IMR-90 (cell line): ENCODE data around the gene PDE4A. TPM values are rescaled to one million over a fixed set of nuclear protein-coding genes. Genes with fewer than 3 reads are reported as not detected.

Source experiments
- ATAC-seq: fragments of 200-7000 bp; cut with Tn5 transposase; 2 replicates; pipeline ENCODE4 v1.9.1; 2020; ENCODE audit warnings: low read depth, mild to moderate bottlenecking, moderate library complexity
- BruUV-seq: library from RNA; stranded (reverse); fragments of 400-500 nt; replicated peaks from 2 replicates; lab custom pipeline; 2021; lab: Mats Ljungman, UMichigan
- CTCF ChIA-PET: fragments of 300-600 bp; formaldehyde crosslinking; extraction: SDS; loops from one replicate; lab custom pipeline; 2021; ENCODE audit warnings: antibody characterized with exemption; lab: Yijun Ruan, JAX
- POLR2A ChIA-PET: fragments of 300-600 bp; sonication (Branson Sonifier 250); formaldehyde crosslinking; loops from one replicate; lab custom pipeline; 2022; ENCODE audit warnings: antibody characterized with exemption; ENCODE audit not compliant: unreplicated experiment; lab: Charles Lee
- DNase-seq: peaks from one replicate; pipeline ENCODE4 v3.0.0; 2013
- H2AFZ ChIP-seq: replicated peaks from 2 replicates; pipeline ENCODE3; 2013; ENCODE audit warnings: low read length, mild to moderate bottlenecking; ENCODE audit not compliant: poor library complexity
- H2AK5ac ChIP-seq: 2 replicates; pipeline ENCODE4 v1.6.1; 2013; ENCODE audit warnings: low read depth, low read length, inconsistent platforms
- H2AK9ac ChIP-seq: replicated peaks from 2 replicates; pipeline ENCODE3; 2013; ENCODE audit warnings: mild to moderate bottlenecking, low read depth, low read length, moderate library complexity; ENCODE audit not compliant: poor library complexity
- H2BK120ac ChIP-seq: 2 replicates; pipeline ENCODE4 v1.6.1; 2013; ENCODE audit warnings: low read depth, low read length, inconsistent platforms
- H2BK15ac ChIP-seq: 3 replicates; pipeline ENCODE4 v1.6.1; 2013; ENCODE audit warnings: low read depth, low read length, inconsistent platforms
- H2BK20ac ChIP-seq: 2 replicates; pipeline ENCODE4 v1.6.1; 2013; ENCODE audit warnings: low read depth, mild to moderate bottlenecking, inconsistent platforms, low read length, moderate library complexity
- H2BK5ac ChIP-seq: 2 replicates; pipeline ENCODE4 v1.6.1; 2013; ENCODE audit warnings: mild to moderate bottlenecking, low read depth, low read length, inconsistent platforms; ENCODE audit not compliant: poor library complexity, severe bottlenecking
- H3K14ac ChIP-seq: replicated peaks from 2 replicates; pipeline ENCODE4 v1.6.1; 2013; ENCODE audit warnings: low read depth, low read length, inconsistent platforms
- H3K18ac ChIP-seq: 2 replicates; pipeline ENCODE4 v1.6.1; 2013; ENCODE audit warnings: low read depth, low read length, control low read depth
- H3K23ac ChIP-seq: 2 replicates; pipeline ENCODE4 v1.6.1; 2013; ENCODE audit warnings: low read depth, low read length, inconsistent platforms
- H3K27ac ChIP-seq: 2 replicates; pipeline ENCODE4 v1.5.1; 2013; ENCODE audit warnings: mild to moderate bottlenecking, control low read depth, low read length; ENCODE audit not compliant: insufficient read depth
- H3K27me3 ChIP-seq: 2 replicates; pipeline ENCODE4 v1.6.1; 2013; ENCODE audit warnings: low read length; ENCODE audit not compliant: control insufficient read depth, insufficient read depth
- H3K36me3 ChIP-seq: 2 replicates; pipeline ENCODE4 v1.6.1; 2013; ENCODE audit warnings: low read length, mixed read lengths; ENCODE audit not compliant: control insufficient read depth, insufficient read depth
- H3K4ac ChIP-seq: 2 replicates; pipeline ENCODE4 v1.6.1; 2013; ENCODE audit warnings: low read depth, low read length, inconsistent platforms
- H3K4me1 ChIP-seq: 2 replicates; pipeline ENCODE4 v1.6.1; 2013; ENCODE audit warnings: low read length, mixed read lengths; ENCODE audit not compliant: control insufficient read depth, insufficient read depth
- H3K4me2 ChIP-seq: 2 replicates; pipeline ENCODE4 v1.6.1; 2013; ENCODE audit warnings: low read depth, mild to moderate bottlenecking, control low read depth, low read length, moderate library complexity
- H3K4me3 ChIP-seq: 2 replicates; pipeline ENCODE4 v1.5.1; 2013; ENCODE audit warnings: low read depth, mild to moderate bottlenecking, control low read depth, low read length, moderate library complexity; ENCODE audit not compliant: insufficient read depth
- H3K56ac ChIP-seq: 2 replicates; pipeline ENCODE4 v1.6.1; 2013; ENCODE audit warnings: low read length, inconsistent platforms; ENCODE audit not compliant: insufficient read depth; ENCODE audit errors: extremely low read depth
- H3K79me1 ChIP-seq, 2 experiments: 2 replicates each; pipeline ENCODE4 v1.6.1; 2013; ENCODE audit warnings: low read length in 2 of 2, inconsistent platforms in 1 of 2, low read depth in 1 of 2
- H3K9ac ChIP-seq: 2 replicates; pipeline ENCODE4 v1.6.1; 2013; ENCODE audit warnings: low read depth, low read length, control low read depth
- H3K9me1 ChIP-seq: 2 replicates; pipeline ENCODE4 v1.6.1; 2013; ENCODE audit warnings: low read length, inconsistent platforms; ENCODE audit not compliant: insufficient read depth
- H3K9me3 ChIP-seq: 2 replicates; pipeline ENCODE4 v1.6.1; 2013; ENCODE audit warnings: low read length; ENCODE audit not compliant: control insufficient read depth, insufficient read depth
- H4K20me1 ChIP-seq: 2 replicates; pipeline ENCODE4 v1.6.1; 2013; ENCODE audit warnings: low read length, inconsistent platforms; ENCODE audit not compliant: insufficient read depth
- H4K5ac ChIP-seq: 2 replicates; pipeline ENCODE4 v1.6.1; 2013; ENCODE audit warnings: mild to moderate bottlenecking, low read depth, low read length, control low read depth
- H4K8ac ChIP-seq, 2 experiments: 2 replicates each; pipeline ENCODE4 v1.6.1; 2013; ENCODE audit warnings: low read depth in 2 of 2, low read length in 2 of 2, control low read depth in 1 of 2, inconsistent platforms in 1 of 2
- H4K91ac ChIP-seq: 2 replicates; pipeline ENCODE4 v1.6.1; 2013; ENCODE audit warnings: low read depth, low read length, inconsistent platforms; ENCODE audit not compliant: insufficient read depth
- CEBPB ChIP-seq: IDR thresholded peaks from 2 replicates; pipeline ENCODE4 v1.6.1; 2012; ENCODE audit warnings: low read depth, low read length, improper control_type of control experiment
- CHD1 ChIP-seq: IDR thresholded peaks from 2 replicates; pipeline ENCODE4 v1.6.1; 2012; ENCODE audit warnings: low read depth, low read length, improper control_type of control experiment
- ELK1 ChIP-seq: fragments of 150-350 bp; IDR thresholded peaks from 2 replicates; pipeline ENCODE4 v1.6.1; 2016; ENCODE audit warnings: low read depth, mild to moderate bottlenecking, low read length, moderate library complexity, borderline replicate concordance
- FOS ChIP-seq: fragments of 150-350 bp; IDR thresholded peaks from 2 replicates; pipeline ENCODE4 v1.6.1; 2016; ENCODE audit warnings: low read depth, low read length
- MAZ ChIP-seq: IDR thresholded peaks from 2 replicates; pipeline ENCODE4 v1.6.1; 2012; ENCODE audit warnings: low read depth, mild to moderate bottlenecking, low read length, improper control_type of control experiment, moderate library complexity, borderline replicate concordance
- MXI1 ChIP-seq: IDR thresholded peaks from 2 replicates; pipeline ENCODE4 v1.6.1; 2012; ENCODE audit warnings: low read depth, mild to moderate bottlenecking, low read length, moderate library complexity, borderline replicate concordance
- NFE2L2 ChIP-seq: fragments of 150-350 bp; IDR thresholded peaks from 2 replicates; pipeline ENCODE4 v1.6.1; 2016; ENCODE audit warnings: low read depth, mild to moderate bottlenecking, low read length
- POLR2A ChIP-seq: IDR thresholded peaks from 2 replicates; pipeline ENCODE4 v1.6.1; 2012; ENCODE audit warnings: mild to moderate bottlenecking, low read depth, low read length
- RAD21 ChIP-seq: IDR thresholded peaks from 2 replicates; pipeline ENCODE4 v1.6.1; 2012; ENCODE audit warnings: low read length, improper control_type of control experiment
- WGBS, 2 experiments: methylation state at CpG; one replicate each; pipeline versions ENCODE4 v1.1.5 to v1.1.7; 2013; ENCODE audit warnings: missing lambda C conversion rate in 2 of 2; ENCODE audit not compliant: insufficient read length in 1 of 2; ENCODE audit errors: extremely low coverage in 2 of 2; 5-methylcytosine and 5-hydroxymethylcytosine counted together
- dilution Hi-C: fragments of 300-500 bp; cut with HindIII; formaldehyde crosslinking; loops from one replicate; pipeline ENCODE4 v1.14.3; 2018; ENCODE audit warnings: low sequenced_read_pairs; ENCODE audit not compliant: unreplicated experiment
- in situ Hi-C: fragments of 300-500 bp; cut with MboI; formaldehyde crosslinking; loops from 3 replicates; pipeline ENCODE4 v1.14.3; 2019; ENCODE audit warnings: low sequenced_read_pairs, inconsistent platforms, mixed read lengths
- intact Hi-C: fragments of 100-400 bp; cut with micrococcal nuclease; formaldehyde crosslinking; loops from 2 replicates; pipeline ENCODE4 v1.10.0; 2022
- polyA plus RNA-seq, 3 experiments: library from polyadenylated mRNA; depleted of rRNA; stranded (reverse); fragments of >200 nt; gene quantifications; 2 replicates each; pipeline ENCODE4 v1.2.3, GENCODE V29; 2012; ENCODE audit warnings: low replicate concordance in 1 of 3
- total RNA-seq: library from RNA; depleted of rRNA; stranded (reverse); fragments of >200 nt; gene quantifications from 2 replicates; pipeline ENCODE4 v1.2.3, GENCODE V29; 2012

Gene PDE4A
- total and polyA plus RNA-seq, 2 of the 4 experiments (the other 2 are of a cell fraction): 1.8 to 7.0 TPM

GRCh38 chr19:10442698-10443097 is 22.4 kb downstream of the PDE4A start:
- intact Hi-C loops: no loop called here
- Histone ChIP-seq H2BK120ac (no peak overlapping the region), H3K4me2 (no peak overlapping the region), H3K79me1 (peaks cover 8 to 21% of the 10 kb centered on the region in 2 experiments; a peak in 3 of 4 replicates), H2BK20ac (no peak overlapping the region), H3K27me3 (no peaks in the 10 kb centered on the region), H2BK15ac (no peak overlapping the region), H3K56ac (no peak overlapping the region), H3K36me3 (peaks cover 3% of the 10 kb centered on the region), H3K18ac (no peak overlapping the region), H3K4ac (no peak overlapping the region), H4K5ac (no peak overlapping the region), H3K9me1 (no peaks in the 10 kb centered on the region), H4K91ac (no peak overlapping the region), H3K9ac (no peak overlapping the region), H4K20me1 (no peaks in the 10 kb centered on the region; the same call in 1 of the 2 replicates), H2AK5ac (no peak overlapping the region), H3K4me3 (no peak overlapping the region), H2BK5ac (no peak overlapping the region), H3K27ac (no peak overlapping the region), H2AK9ac (no peak overlapping the region), H4K8ac (no peak overlapping the region), H3K9me3 (no peaks in the 10 kb centered on the region), H3K23ac (no peak overlapping the region), H3K14ac (no peak overlapping the region), H2AFZ (no peak overlapping the region), H3K4me1 (no peaks in the 10 kb centered on the region)
- DNase-seq: no peak
- in situ Hi-C loops: no loop called here
- no CpG with 5 or more reads among the region's 3 CpGs for WGBS, 2 experiments
- ChIA-PET POLR2A (no interaction called here), CTCF (no interaction called here)
- no peak for ATAC-seq
- no TSS peak for BruUV-seq
- dilution Hi-C loops: no loop called here
- no peak for TF ChIP-seq FOS
- TF ChIP-seq NFE2L2: no peak
- no peak for TF ChIP-seq MXI1
- TF ChIP-seq MAZ: no peak
- TF ChIP-seq POLR2A: no peak
- no peak for TF ChIP-seq ELK1
- TF ChIP-seq RAD21: no peak
- TF ChIP-seq CEBPB: no peak
- TF ChIP-seq CHD1: no peak
